ENCODE data around the gene RPL18.
"Not testable (repeated sequence)": the region's sequence is repeated elsewhere in the genome, so short reads cannot be mapped to it uniquely, and the experiment has no call there.

Gene RPL18

GRCh38 chr19:48644839-48645619, 26.1 kb upstream of the RPL18 start:
- in situ Hi-C loops (cut with MboI; ENCODE audit: low sequenced_read_pairs): no loop called here

- in situ Hi-C loops (cut with MboI; ENCODE audit: low sequenced_read_pairs): no loop called here
Observed at GRCh38 chr19:48644355-48644754, 25.4 kb upstream of the RPL18 start.

GRCh38 chr19:48642862-48643261, 23.9 kb upstream of the RPL18 start:
- in situ Hi-C loops (cut with MboI; ENCODE audit: low sequenced_read_pairs): no loop called here

GRCh38 chr19:48641850-48642249, 22.9 kb upstream of the RPL18 start:
- in situ Hi-C loops (cut with MboI; ENCODE audit: low sequenced_read_pairs): no loop called here

GRCh38 chr19:48639483-48640375, 20.8 kb upstream of the RPL18 start:
- in situ Hi-C loops (cut with MboI; ENCODE audit: low sequenced_read_pairs): no loop called here

- in situ Hi-C loops (cut with MboI; ENCODE audit: low sequenced_read_pairs): no loop called here
Observed at GRCh38 chr19:48638831-48639381, 19.9 kb upstream of the RPL18 start.

- in situ Hi-C loops (cut with MboI; ENCODE audit: low sequenced_read_pairs): no loop called here
Observed at GRCh38 chr19:48637948-48638830, 19.2 kb upstream of the RPL18 start.

- in situ Hi-C loops (cut with MboI; ENCODE audit: low sequenced_read_pairs): no loop called here
Observed at GRCh38 chr19:48637449-48637947, 18.5 kb upstream of the RPL18 start.

- in situ Hi-C loops (cut with MboI; ENCODE audit: low sequenced_read_pairs): no loop called here
Observed at GRCh38 chr19:48636859-48637448, 18.0 kb upstream of the RPL18 start, which contains the start of gene DBP. Gene DBP, minus strand, starts transcription at chr19:48637379. Its CDS starts 385 bp downstream, at chr19:48636994.

- in situ Hi-C loops (cut with MboI; ENCODE audit: low sequenced_read_pairs): no loop called here
Observed at GRCh38 chr19:48635966-48636858, 17.2 kb upstream of the RPL18 start.

GRCh38 chr19:48635263-48635965, 16.4 kb upstream of the RPL18 start:
- in situ Hi-C loops (cut with MboI; ENCODE audit: low sequenced_read_pairs): no loop called here

- in situ Hi-C loops (cut with MboI; ENCODE audit: low sequenced_read_pairs): no loop called here
Observed at GRCh38 chr19:48634424-48635262, 15.7 kb upstream of the RPL18 start.

- in situ Hi-C loops (cut with MboI; ENCODE audit: low sequenced_read_pairs): no loop called here
Observed at GRCh38 chr19:48634036-48634342, 15.0 kb upstream of the RPL18 start.

GRCh38 chr19:48633148-48634035, 14.4 kb upstream of the RPL18 start:
- in situ Hi-C loops (cut with MboI; ENCODE audit: low sequenced_read_pairs): no loop called here

GRCh38 chr19:48632692-48633147, 13.7 kb upstream of the RPL18 start:
- in situ Hi-C loops (cut with MboI; ENCODE audit: low sequenced_read_pairs): no loop called here

- in situ Hi-C loops (cut with MboI; ENCODE audit: low sequenced_read_pairs): not testable (repeated sequence)
Observed at GRCh38 chr19:48632286-48632685, 13.3 kb upstream of the RPL18 start.

GRCh38 chr19:48631225-48631624, 12.2 kb upstream of the RPL18 start:
- in situ Hi-C loops (cut with MboI; ENCODE audit: low sequenced_read_pairs): no loop called here

Data from hTERT RPE-1 (cell line).